NCI-H2081 (cell line): ENCODE data around the gene LTN1.
"Not testable (repeated sequence)": the region's sequence is repeated elsewhere in the genome, so short reads cannot be mapped to it uniquely, and the experiment has no call there.

Experiments
- DNase-seq, 2 experiments: peaks; one replicate each; lab custom pipeline; 2025; lab: John Stamatoyannopoulos, UW

LTN1 gene

GRCh38 chr21:28992526-28993292 is at the start of gene LTN1:
LTN1 (minus strand) TSS chr21:28992877; CDS start chr21:28992805, 72 bp downstream.
- peak; percentile 95 to 96 for DNase-seq

- DNase-seq = no peak
These were observed 42.0 kb upstream of the LTN1 start for GRCh38 chr21:29034678-29035077.

GRCh38 chr21:29033871-29034270 is 41.2 kb upstream of the LTN1 start:
- DNase-seq = no peak

GRCh38 chr21:29033301-29033700 is 40.6 kb upstream of the LTN1 start:
- DNase-seq = no peak

GRCh38 chr21:29030909-29031308 is 38.2 kb upstream of the LTN1 start:
- DNase-seq = no peak

- no peak for DNase-seq
These were observed 36.8 kb upstream of the LTN1 start for GRCh38 chr21:29029524-29029923.

GRCh38 chr21:29025328-29025713 is 32.6 kb upstream of the LTN1 start:
- DNase-seq = no peak

- peak; percentile 86 to 95 for DNase-seq
These were observed 32.0 kb upstream of the LTN1 start, which contains the start of gene USP16 for GRCh38 chr21:29024474-29025327. USP16 (plus strand) TSS chr21:29024668; CDS start chr21:29027914, 3,246 bp downstream.

GRCh38 chr21:29022166-29022565 is 29.5 kb upstream of the LTN1 start:
- no peak for DNase-seq

- no peak for DNase-seq
These were observed 25.9 kb upstream of the LTN1 start for GRCh38 chr21:29018540-29018939.

GRCh38 chr21:29017639-29018237 is 25.1 kb upstream of the LTN1 start:
- DNase-seq = no peak

GRCh38 chr21:29011236-29011635 is 18.6 kb upstream of the LTN1 start:
- not testable (repeated sequence) for DNase-seq

GRCh38 chr21:29008367-29008766 is 15.7 kb upstream of the LTN1 start:
- no peak for DNase-seq

- DNase-seq = no peak
These were observed 15.1 kb upstream of the LTN1 start for GRCh38 chr21:29007810-29008209.

GRCh38 chr21:29007135-29007534 is 14.5 kb upstream of the LTN1 start:
- DNase-seq = no peak

GRCh38 chr21:29005696-29006095 is 13.0 kb upstream of the LTN1 start:
- DNase-seq = no peak

- DNase-seq = peak; percentile 88 to 92
These were observed 9.9 kb upstream of the LTN1 start for GRCh38 chr21:29002442-29003144.

GRCh38 chr21:28993293-28993629 is 584 bp upstream of the LTN1 start:
- no peak for DNase-seq

- no peak for DNase-seq
These were observed 684 bp downstream of the LTN1 start for GRCh38 chr21:28991861-28992525.

- DNase-seq = not testable (repeated sequence)
These were observed 4.5 kb downstream of the LTN1 start for GRCh38 chr21:28988146-28988545.

GRCh38 chr21:28986677-28987076 is 6.0 kb downstream of the LTN1 start:
- DNase-seq = no peak

GRCh38 chr21:28982637-28983036 is 10.0 kb downstream of the LTN1 start:
- no peak for DNase-seq
